HepG2 (cell line): ENCODE data around the gene KIAA0825. TPM values are rescaled to one million over a fixed set of nuclear protein-coding genes. Genes with fewer than 3 reads are reported as not detected.
A peak's percentile ranks its signal among the peaks of the same experiment; 100 is the strongest.

Source experiments
- BRF2 ChIP-seq: sonication (generic); formaldehyde crosslinking; IDR thresholded peaks from 2 replicates; pipeline ENCODE4 v1.8.1; 2022; ENCODE audit warnings: mild to moderate bottlenecking, missing genetic modification reagents
- ETV6 ChIP-seq: sonication (generic); formaldehyde crosslinking; conservative IDR thresholded peaks from 2 replicates; pipeline ENCODE4 v1.4.0; 2020; ENCODE audit warnings: missing genetic modification reagents
- HBP1 ChIP-seq: IDR thresholded peaks from 2 replicates; pipeline ENCODE4 v1.6.1; 2016; ENCODE audit warnings: low read depth, control low read depth
- HNRNPK ChIP-seq: fragments of 200-400 bp; formaldehyde crosslinking; IDR thresholded peaks from 2 replicates; pipeline ENCODE4 v1.6.1; 2018; ENCODE audit warnings: low read length, low read depth, moderate library complexity, mild to moderate bottlenecking; ENCODE audit not compliant: poor library complexity, severe bottlenecking
- HNRNPL ChIP-seq: fragments of 200-400 bp; formaldehyde crosslinking; IDR thresholded peaks from 2 replicates; pipeline ENCODE4 v1.6.1; 2017; ENCODE audit warnings: mild to moderate bottlenecking, low read depth, low read length
- KAT7 ChIP-seq: IDR thresholded peaks from 2 replicates; pipeline ENCODE4 v1.6.1; 2018; ENCODE audit warnings: borderline replicate concordance, missing compliant biosample characterization
- KMT2A ChIP-seq: sonication (generic); formaldehyde crosslinking; IDR thresholded peaks from 2 replicates; pipeline ENCODE4 v1.4.0; 2020; ENCODE audit warnings: missing genetic modification reagents
- MATR3 ChIP-seq: sonication (generic); formaldehyde crosslinking; IDR thresholded peaks from 2 replicates; pipeline ENCODE4 v1.4.0; 2020; ENCODE audit warnings: missing genetic modification reagents
- POLR2A ChIP-seq, 2 experiments: IDR thresholded peaks; 2 replicates each; pipeline ENCODE4 v1.6.1; 2011; ENCODE audit warnings: low read depth in 2 of 2, low read length in 2 of 2, mild to moderate bottlenecking in 1 of 2, moderate library complexity in 1 of 2; ENCODE audit not compliant: insufficient read depth in 1 of 2
- RNF2 ChIP-seq: fragments of 450-650 bp; conservative IDR thresholded peaks from 2 replicates; pipeline ENCODE4 v1.6.1; 2016; ENCODE audit warnings: low read depth
- SNAPC5 ChIP-seq: sonication (generic); formaldehyde crosslinking; IDR thresholded peaks from 2 replicates; pipeline ENCODE4 v1.8.1; 2023; ENCODE audit warnings: mild to moderate bottlenecking, missing genetic modification reagents, borderline replicate concordance
- TARDBP ChIP-seq: sonication (generic); formaldehyde crosslinking; IDR thresholded peaks from 2 replicates; pipeline ENCODE4 v1.8.0; 2022; ENCODE audit warnings: mild to moderate bottlenecking, missing genetic modification reagents
- TEAD3 ChIP-seq: optimal IDR thresholded peaks from 2 replicates; pipeline ENCODE3; 2016; ENCODE audit warnings: borderline replicate concordance
- ZBTB4 ChIP-seq: sonication (generic); formaldehyde crosslinking; IDR thresholded peaks from 2 replicates; pipeline ENCODE4 v1.4.0; 2020; ENCODE audit warnings: missing genetic modification reagents, mild to moderate bottlenecking, borderline replicate concordance
- ZNF101 ChIP-seq: sonication (generic); formaldehyde crosslinking; IDR thresholded peaks from 2 replicates; pipeline ENCODE4 v1.4.0; 2020; ENCODE audit warnings: mild to moderate bottlenecking, low read depth, missing genetic modification reagents, borderline replicate concordance
- ZNF18 ChIP-seq: sonication (generic); formaldehyde crosslinking; IDR thresholded peaks from 2 replicates; pipeline ENCODE4 v1.8.0; 2022; ENCODE audit warnings: mild to moderate bottlenecking, missing genetic modification reagents; ENCODE audit not compliant: insufficient replicate concordance
- ZNF350 ChIP-seq: sonication (generic); formaldehyde crosslinking; IDR thresholded peaks from 2 replicates; pipeline ENCODE4 v1.4.0; 2020; ENCODE audit warnings: mild to moderate bottlenecking, low read depth, missing genetic modification reagents, borderline replicate concordance
- ZNF577 ChIP-seq: sonication (generic); formaldehyde crosslinking; IDR thresholded peaks from 2 replicates; pipeline ENCODE4 v1.4.0; 2020; ENCODE audit warnings: mild to moderate bottlenecking, low read depth, missing genetic modification reagents, borderline replicate concordance
- ZNF598 ChIP-seq: sonication (generic); formaldehyde crosslinking; IDR thresholded peaks from 2 replicates; pipeline ENCODE4 v1.5.1; 2020; ENCODE audit warnings: mild to moderate bottlenecking, missing genetic modification reagents, borderline replicate concordance
- ZNF83 ChIP-seq: sonication (generic); formaldehyde crosslinking; IDR thresholded peaks from 2 replicates; pipeline ENCODE4 v1.4.0; 2020; ENCODE audit warnings: missing genetic modification reagents, mild to moderate bottlenecking, borderline replicate concordance
- ZNF878 ChIP-seq: sonication (generic); formaldehyde crosslinking; IDR thresholded peaks from 2 replicates; pipeline ENCODE4 v1.8.1; 2023; ENCODE audit warnings: mild to moderate bottlenecking, missing genetic modification reagents, moderate library complexity
- polyA plus RNA-seq, 8 experiments: library from polyadenylated mRNA; depleted of rRNA in 3 of 8; stranded (reverse) in 7 of 8; unstranded in 1 of 8; fragments of >200 nt; fragmentation: Illumina TruSeq in 4 of 8; extraction: Trizol in 4 of 8; gene quantifications; 2 replicates each; pipeline versions ENCODE4 v1.2.1 to v1.2.3, GENCODE V29; 2011 to 2016; ENCODE audit warnings: low read depth in 4 of 8, missing spikeins in 1 of 8, mixed read lengths in 1 of 8; ENCODE audit not compliant: insufficient read depth in 1 of 8
- total RNA-seq, 5 experiments: library from RNA; depleted of rRNA; stranded (reverse); fragments of >200 nt; fragmentation: Illumina TruSeq; extraction: Trizol; gene quantifications; 2 replicates each; pipeline ENCODE4 v1.2.3, GENCODE V29; 2016; ENCODE audit warnings: low read depth in 1 of 5

The KIAA0825 gene
- total and polyA plus RNA-seq, 2 of the 13 experiments (the other 11 are each of a cell fraction or from before 2014, with no cell fraction given) = 0.05 to 0.51 TPM

GRCh38 chr5:94618493-94619328 is at the start of gene KIAA0825, which contains the start of gene SLF1 (continued):
- TF ChIP-seq KAT7 (CRISPR knock-in tag) (peak; percentile 77; the same call in 1 of the 2 replicates), ZNF18 (CRISPR knock-in tag) (no peak), ZNF878 (CRISPR knock-in tag) (0 out of 2 replicates have a peak, but pooled peaks have one; percentile 56), RNF2 (0 out of 2 replicates have a peak, but pooled peaks have one; percentile 35), ZNF577 (CRISPR knock-in tag) (0 out of 2 replicates have a peak, but pooled peaks have one; percentile 41), MATR3 (CRISPR knock-in tag) (no peak), POLR2A (IDR thresholded peaks at IDR 0.05; ENCODE audit: insufficient read depth in 1 of 2, low read depth in 2 of 2, low read length in 2 of 2) (peak; percentile 61 to 70; a peak in 2 of 4 replicates), TEAD3 (CRISPR knock-in tag) (peak; percentile 45), SNAPC5 (CRISPR knock-in tag) (no peak), ZBTB4 (CRISPR knock-in tag) (no peak), KMT2A (peak; percentile 100), HNRNPK (no peak), TARDBP (peak; percentile 53), ZNF350 (CRISPR knock-in tag) (peak; percentile 85; the same call in 1 of the 2 replicates), HBP1 (CRISPR knock-in tag) (0 out of 2 replicates have a peak, but pooled peaks have one; percentile 16), ZNF83 (CRISPR knock-in tag) (no peak), ETV6 (0 out of 2 replicates have a peak, but pooled peaks have one; percentile 57), ZNF598 (CRISPR knock-in tag) (peak; percentile 67; the same call in 1 of the 2 replicates), HNRNPL (0 out of 2 replicates have a peak, but pooled peaks have one; percentile 42), BRF2 (CRISPR knock-in tag) (no peak), ZNF101 (CRISPR knock-in tag) (no peak)
